WTC11 (cell line): ENCODE measurements around the gene TMED9. TPM values are rescaled to one million over a fixed set of nuclear protein-coding genes. Genes with fewer than 3 reads are reported as not detected.

Source experiments
- ATAC-seq: fragments of 200-7000 bp; cut with Tn5 transposase; 2 replicates; pipeline ENCODE4 v1.10.0; 2021; ENCODE audit warnings: mild to moderate bottlenecking, moderate library complexity
- CTCF ChIA-PET: fragments of 300-600 bp; sonication (Branson Sonifier 250); formaldehyde crosslinking; loops from one replicate; lab custom pipeline; 2021; ENCODE audit warnings: antibody characterized with exemption; lab: Charles Lee
- POLR2A ChIA-PET: fragments of 350-600 bp; sonication (Branson Sonifier 250); formaldehyde crosslinking; loops from one replicate; lab custom pipeline; 2021; ENCODE audit warnings: antibody characterized with exemption; lab: Charles Lee
- DNase-seq: peaks from one replicate; pipeline ENCODE4 v3.0.0; 2021; ENCODE audit warnings: low spot score
- H3K27ac Mint-ChIP-seq: 2 replicates; pipeline ENCODE4 v1.8.0; 2021; ENCODE audit warnings: mixed read lengths
- H3K27me3 Mint-ChIP-seq: 2 replicates; pipeline ENCODE4 v1.8.0; 2021; ENCODE audit warnings: low read depth, mild to moderate bottlenecking, moderate library complexity, mixed read lengths
- H3K36me3 Mint-ChIP-seq: 2 replicates; pipeline ENCODE4 v1.8.0; 2021; ENCODE audit warnings: mixed read lengths
- H3K4me1 Mint-ChIP-seq: 2 replicates; pipeline ENCODE4 v1.8.0; 2022; ENCODE audit warnings: mixed read lengths
- H3K4me3 Mint-ChIP-seq: 2 replicates; pipeline ENCODE4 v1.8.0; 2021; ENCODE audit warnings: mild to moderate bottlenecking, moderate library complexity, mixed read lengths
- H3K9me3 Mint-ChIP-seq: 2 replicates; pipeline ENCODE4 v1.8.0; 2021; ENCODE audit warnings: mixed read lengths
- AFF4 ChIP-seq: sonication (generic); formaldehyde crosslinking; IDR thresholded peaks from 2 replicates; pipeline ENCODE4 v1.8.1; 2023; ENCODE audit warnings: mild to moderate bottlenecking, missing genetic modification reagents, borderline replicate concordance
- ATF6 ChIP-seq: sonication (generic); formaldehyde crosslinking; IDR thresholded peaks from 2 replicates; pipeline ENCODE4 v1.8.1; 2023; ENCODE audit warnings: mild to moderate bottlenecking, missing genetic modification reagents
- CREB1 ChIP-seq: sonication (generic); formaldehyde crosslinking; IDR thresholded peaks from 2 replicates; pipeline ENCODE4 v1.8.0; 2023; ENCODE audit warnings: mild to moderate bottlenecking, missing genetic modification reagents
- CREM ChIP-seq: sonication (generic); formaldehyde crosslinking; IDR thresholded peaks from 2 replicates; pipeline ENCODE4 v1.8.1; 2022; ENCODE audit warnings: mild to moderate bottlenecking, missing genetic modification reagents, moderate library complexity
- E2F5 ChIP-seq: sonication (generic); formaldehyde crosslinking; IDR thresholded peaks from 2 replicates; pipeline ENCODE4 v1.8.1; 2022; ENCODE audit warnings: mild to moderate bottlenecking, moderate library complexity, missing genetic modification reagents
- ESRRA ChIP-seq: sonication (generic); formaldehyde crosslinking; IDR thresholded peaks from 2 replicates; pipeline ENCODE4 v1.8.1; 2022; ENCODE audit warnings: mild to moderate bottlenecking, missing genetic modification reagents, borderline replicate concordance
- FOXK1 ChIP-seq: sonication (generic); formaldehyde crosslinking; IDR thresholded peaks from 2 replicates; pipeline ENCODE4 v1.8.0; 2022; ENCODE audit warnings: mild to moderate bottlenecking, moderate library complexity, missing genetic modification reagents
- FOXP4 ChIP-seq: sonication (generic); formaldehyde crosslinking; IDR thresholded peaks from 2 replicates; pipeline ENCODE4 v1.8.0; 2022; ENCODE audit warnings: mild to moderate bottlenecking, missing genetic modification reagents
- GABPB1 ChIP-seq: sonication (generic); formaldehyde crosslinking; IDR thresholded peaks from 2 replicates; pipeline ENCODE4 v1.8.1; 2023; ENCODE audit warnings: mild to moderate bottlenecking, missing genetic modification reagents
- GRHL2 ChIP-seq: fragments of 250-450 bp; sonication (Bioruptor Pico); IDR thresholded peaks from 2 replicates; pipeline ENCODE4 v1.8.0; 2022; ENCODE audit warnings: mild to moderate bottlenecking, moderate library complexity; ENCODE audit not compliant: insufficient replicate concordance, severe bottlenecking
- JUN ChIP-seq: sonication (generic); formaldehyde crosslinking; IDR thresholded peaks from 2 replicates; pipeline ENCODE4 v1.8.0; 2023; ENCODE audit warnings: mild to moderate bottlenecking, missing genetic modification reagents
- NR3C1 ChIP-seq: sonication (generic); formaldehyde crosslinking; conservative IDR thresholded peaks from 2 replicates; pipeline ENCODE4 v1.8.1; 2023; ENCODE audit warnings: low read depth, mild to moderate bottlenecking, missing genetic modification reagents
- USF2 ChIP-seq: sonication (generic); formaldehyde crosslinking; IDR thresholded peaks from 2 replicates; pipeline ENCODE4 v1.8.1; 2023; ENCODE audit warnings: mild to moderate bottlenecking, missing genetic modification reagents, moderate library complexity
- ZNF232 ChIP-seq: sonication (generic); formaldehyde crosslinking; IDR thresholded peaks from 2 replicates; pipeline ENCODE4 v1.8.0; 2022; ENCODE audit warnings: mild to moderate bottlenecking, missing genetic modification reagents
- total RNA-seq: library from RNA; stranded (reverse); gene quantifications from 3 replicates; pipeline ENCODE4 v1.2.3, GENCODE V29; 2021
- TF ChIP-seq, protein P1 (sequence below): sonication (generic); formaldehyde crosslinking; conservative IDR thresholded peaks from 2 replicates; pipeline ENCODE4 v1.8.1; 2022; ENCODE audit warnings: mild to moderate bottlenecking, missing genetic modification reagents

The TMED9 gene
- total RNA-seq, 1 experiment from 2014 or later: 164 TPM

DNA sequence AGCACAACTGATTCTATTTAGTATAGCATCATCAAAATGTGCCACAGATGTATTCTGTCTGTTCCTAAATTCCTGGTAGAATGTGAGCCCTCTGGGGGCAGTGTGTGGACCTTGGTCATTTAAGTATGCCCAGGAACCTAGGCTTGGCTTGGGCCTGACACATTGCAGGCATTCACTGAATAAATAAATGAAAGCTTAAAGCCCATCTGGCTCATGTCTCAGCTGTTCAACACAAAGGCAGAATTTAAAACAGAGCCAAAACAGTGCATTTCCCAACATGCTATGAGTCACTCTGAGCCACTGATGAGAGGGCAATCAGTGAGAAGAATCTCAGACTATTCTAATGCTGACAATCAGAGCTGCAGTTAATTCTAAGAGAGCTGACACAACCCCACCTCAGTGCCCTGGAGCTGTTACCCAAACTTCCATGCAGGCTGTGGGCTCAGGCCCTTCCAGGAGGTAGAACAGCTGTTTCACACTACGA, 45.7 kb upstream of the TMED9 start:
- H3K9me3 Mint-ChIP-seq: no peaks in the 10 kb centered on the region
- ATAC-seq (peak; percentile 47), DNase-seq (no peak)
- POLR2A ChIA-PET: no interaction called here
- TF ChIP-seq GABPB1 (CRISPR knock-in tag) (peak; percentile 51; the same call in 1 of the 2 replicates), FOXK1 (CRISPR knock-in tag) (no peak), CREB1 (CRISPR knock-in tag) (no peak), E2F5 (no peak), ESRRA (no peak)
- peaks cover 2% of the 10 kb centered on the region; the same call in 1 of the 2 replicates for H3K4me1 Mint-ChIP-seq
- H3K27ac Mint-ChIP-seq: no peak overlapping the region
- peaks cover 17% of the 10 kb centered on the region for H3K36me3 Mint-ChIP-seq
- CTCF ChIA-PET: interaction anchor here (0.8 to 2.5 kb wide), 6 partner anchors 9 to 61 kb away, joined by 3 to 8 read pairs (median 3); partner anchors contain the start of gene TMED9
- H3K27me3 Mint-ChIP-seq: no peaks in the 10 kb centered on the region
- no peak overlapping the region for H3K4me3 Mint-ChIP-seq

DNA sequence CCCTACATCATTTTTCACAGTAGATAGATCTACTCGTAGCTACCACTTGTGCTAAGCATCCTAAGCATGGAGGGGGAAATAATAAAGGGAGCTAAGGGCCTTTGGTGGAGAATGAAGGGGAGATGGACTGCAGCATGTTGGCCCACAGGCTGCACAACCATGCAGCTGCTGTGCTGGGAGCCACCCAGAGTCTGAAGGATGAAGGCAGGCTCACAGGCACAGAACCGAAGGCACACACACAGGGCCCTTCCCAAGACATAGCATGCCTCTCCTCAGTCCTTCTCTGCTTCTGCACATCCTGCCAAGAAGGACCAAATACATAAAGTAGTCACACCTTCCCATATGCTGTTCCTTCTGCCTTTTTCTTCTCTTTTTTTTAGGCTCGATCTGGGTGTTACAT, 44.3 kb upstream of the TMED9 start:
- Mint-ChIP-seq H3K4me3 (no peak overlapping the region), H3K27me3 (no peaks in the 10 kb centered on the region), H3K36me3 (peaks cover 16% of the 10 kb centered on the region)
- TF ChIP-seq FOXP4 (CRISPR knock-in tag) (no peak), USF2 (CRISPR knock-in tag) (no peak), NR3C1 (CRISPR knock-in tag) (no peak), GRHL2 (no peak), ZNF232 (CRISPR knock-in tag) (no peak), ESRRA (no peak), AFF4 (no peak), CREM (no peak), ATF6 (CRISPR knock-in tag) (no peak), JUN (no peak)
- TF ChIP-seq, protein P1, sequence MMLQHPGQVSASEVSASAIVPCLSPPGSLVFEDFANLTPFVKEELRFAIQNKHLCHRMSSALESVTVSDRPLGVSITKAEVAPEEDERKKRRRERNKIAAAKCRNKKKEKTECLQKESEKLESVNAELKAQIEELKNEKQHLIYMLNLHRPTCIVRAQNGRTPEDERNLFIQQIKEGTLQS (CRISPR knock-in tag): no peak
- TF ChIP-seq, all 79 proteins: peak for 0
- Mint-ChIP-seq H3K9me3 (no peaks in the 10 kb centered on the region), H3K27ac (0 out of 2 replicates have a peak overlapping the region, but pooled peaks have one; percentile 60), H3K4me1 (peaks cover 7% of the 10 kb centered on the region)
- ChIA-PET CTCF (interaction anchor here (2.5 kb wide), 1 partner anchor 60 kb away, joined by 8 read pairs; no protein-coding TSS in a partner anchor), POLR2A (no interaction called here)
- ATAC-seq: no peak
- DNase-seq: no peak
